COR-L47 (cell line): ENCODE measurements around the gene SMARCA2.
A peak's percentile ranks its signal among the peaks of the same experiment; 100 is the strongest.

Experiments used
- DNase-seq: peaks from one replicate; lab custom pipeline; 2025; lab: John Stamatoyannopoulos, UW

Gene SMARCA2

DNA sequence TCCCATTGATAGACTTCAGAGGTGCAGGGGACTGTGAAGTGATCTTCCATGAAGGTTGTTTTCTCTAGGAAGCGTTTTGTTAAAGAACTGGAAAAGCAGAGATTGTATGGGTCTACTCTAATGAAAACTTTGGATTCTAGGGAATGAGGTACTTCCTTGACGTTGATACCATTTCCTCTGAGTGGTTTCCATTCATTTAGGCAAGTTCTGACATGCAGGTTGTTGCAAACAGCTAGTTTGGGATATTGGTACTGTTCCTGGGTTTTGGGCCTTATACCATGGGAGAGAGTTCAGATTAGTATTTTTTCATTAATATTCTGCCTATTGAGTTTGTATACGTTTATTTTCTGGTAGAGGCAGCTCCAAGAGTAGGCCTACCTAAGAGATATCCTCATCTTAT lies 25.7 kb downstream of the SMARCA2 start:
- DNase-seq, result no peak

GRCh38 chr9:2041736-2042135 lies 26.6 kb downstream of the SMARCA2 start:
- DNase-seq, result no peak

DNA sequence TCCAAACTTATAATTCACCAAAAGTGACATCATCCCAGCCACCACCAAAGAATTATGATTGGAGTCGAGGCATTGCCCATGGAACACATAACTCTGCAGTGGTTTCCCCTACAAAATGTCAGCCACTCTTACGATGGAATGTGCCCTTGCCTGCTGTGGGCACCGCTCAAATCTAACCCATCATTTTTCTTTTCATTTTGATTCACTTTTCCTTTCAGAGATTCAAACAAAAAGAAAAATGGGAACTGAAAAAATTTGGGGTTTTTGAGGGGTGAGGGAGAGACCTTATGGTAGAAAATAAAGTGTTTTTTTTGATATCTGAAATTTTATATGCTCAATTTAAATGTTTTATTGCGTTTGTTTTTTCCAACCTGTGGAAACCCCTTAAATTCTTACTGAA lies 28.1 kb downstream of the SMARCA2 start:
- no peak for DNase-seq

DNA sequence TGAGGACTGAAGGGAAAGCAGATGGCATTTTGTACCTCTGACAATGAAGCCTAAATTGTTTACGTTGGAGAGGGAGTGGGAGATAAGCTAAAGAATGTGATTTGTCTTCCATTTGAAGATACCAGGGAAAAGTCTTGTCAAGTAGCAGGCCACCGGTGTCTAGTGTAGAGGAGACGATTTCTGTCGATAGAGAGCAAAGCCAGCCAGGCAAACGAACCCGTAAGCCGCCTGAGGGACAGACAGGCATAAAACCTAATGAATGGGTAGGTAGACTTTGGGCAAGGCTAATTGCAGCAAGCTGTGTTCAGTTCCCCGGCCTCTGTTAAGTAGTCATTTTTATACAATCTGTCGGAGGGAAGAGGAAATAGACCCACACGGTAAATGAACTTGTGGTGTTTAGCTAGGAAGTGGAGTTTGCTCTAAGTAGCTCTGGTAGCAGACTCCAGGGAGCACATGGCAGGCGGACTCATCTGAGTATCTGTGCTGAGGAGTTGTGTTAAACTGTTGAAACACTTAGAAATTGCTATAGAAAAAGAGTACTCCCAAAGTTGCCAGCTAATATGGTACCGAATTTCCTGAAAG lies 28.8 kb downstream of the SMARCA2 start:
- DNase-seq, result no peak

DNA sequence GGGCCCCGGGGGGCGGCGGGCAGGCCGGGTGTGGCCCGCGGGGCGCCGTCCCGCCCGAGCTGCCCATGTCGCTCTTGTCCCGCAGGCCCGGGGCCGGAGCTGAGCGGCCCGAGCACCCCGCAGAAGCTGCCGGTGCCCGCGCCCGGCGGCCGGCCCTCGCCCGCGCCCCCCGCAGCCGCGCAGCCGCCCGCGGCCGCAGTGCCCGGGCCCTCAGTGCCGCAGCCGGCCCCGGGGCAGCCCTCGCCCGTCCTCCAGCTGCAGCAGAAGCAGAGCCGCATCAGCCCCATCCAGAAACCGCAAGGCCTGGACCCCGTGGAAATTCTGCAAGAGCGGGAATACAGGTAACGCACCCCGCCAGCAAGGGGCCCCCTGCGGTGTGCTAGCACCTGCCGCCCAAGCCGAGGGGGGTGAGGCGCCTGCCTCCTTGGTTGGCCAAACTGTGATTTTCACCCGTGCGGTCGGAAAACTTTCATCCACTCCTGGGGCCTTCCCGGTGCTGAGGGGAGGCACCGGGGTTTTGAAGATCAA lies 32.1 kb downstream of the SMARCA2 start:
- DNase-seq, result no peak

DNA sequence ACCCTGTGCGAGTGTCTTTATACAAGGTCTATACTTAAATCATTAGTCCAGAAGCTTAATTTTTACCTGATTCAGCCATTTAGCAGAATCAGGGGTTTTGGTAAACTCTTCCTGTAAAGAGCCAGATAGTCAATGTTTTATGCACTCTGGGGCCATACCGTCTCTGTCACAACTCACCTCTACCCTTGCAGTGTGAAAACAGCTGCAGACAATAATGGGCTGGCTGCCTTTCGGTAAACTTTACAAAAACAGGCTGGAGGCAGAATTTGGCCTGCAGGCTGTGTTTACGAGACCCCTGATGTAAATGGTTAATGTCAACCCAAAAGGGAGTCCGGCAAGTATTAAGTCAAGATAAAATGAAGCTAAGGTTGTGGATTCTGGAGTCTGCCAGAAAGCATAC lies 32.8 kb downstream of the SMARCA2 start:
- no peak for DNase-seq

DNA sequence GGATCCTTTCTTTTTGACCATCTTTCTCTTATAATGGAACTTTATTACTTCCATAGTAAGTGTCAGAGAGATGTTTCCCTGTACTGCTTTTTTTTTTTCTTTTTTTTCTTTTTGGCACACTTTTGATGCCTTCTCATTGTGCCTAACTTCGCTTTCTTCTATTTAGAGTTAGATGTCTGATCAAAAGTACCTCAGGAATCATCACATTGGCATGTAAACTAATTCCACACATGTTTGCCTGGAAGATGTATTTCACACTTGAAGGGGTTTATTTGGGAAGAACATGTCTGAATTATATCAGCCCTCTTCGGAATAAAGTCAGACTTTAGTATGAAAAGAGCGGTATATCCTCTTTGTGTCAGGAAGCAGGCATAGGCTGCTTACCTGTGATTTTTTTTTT lies 35.1 kb downstream of the SMARCA2 start:
- no peak for DNase-seq

DNA sequence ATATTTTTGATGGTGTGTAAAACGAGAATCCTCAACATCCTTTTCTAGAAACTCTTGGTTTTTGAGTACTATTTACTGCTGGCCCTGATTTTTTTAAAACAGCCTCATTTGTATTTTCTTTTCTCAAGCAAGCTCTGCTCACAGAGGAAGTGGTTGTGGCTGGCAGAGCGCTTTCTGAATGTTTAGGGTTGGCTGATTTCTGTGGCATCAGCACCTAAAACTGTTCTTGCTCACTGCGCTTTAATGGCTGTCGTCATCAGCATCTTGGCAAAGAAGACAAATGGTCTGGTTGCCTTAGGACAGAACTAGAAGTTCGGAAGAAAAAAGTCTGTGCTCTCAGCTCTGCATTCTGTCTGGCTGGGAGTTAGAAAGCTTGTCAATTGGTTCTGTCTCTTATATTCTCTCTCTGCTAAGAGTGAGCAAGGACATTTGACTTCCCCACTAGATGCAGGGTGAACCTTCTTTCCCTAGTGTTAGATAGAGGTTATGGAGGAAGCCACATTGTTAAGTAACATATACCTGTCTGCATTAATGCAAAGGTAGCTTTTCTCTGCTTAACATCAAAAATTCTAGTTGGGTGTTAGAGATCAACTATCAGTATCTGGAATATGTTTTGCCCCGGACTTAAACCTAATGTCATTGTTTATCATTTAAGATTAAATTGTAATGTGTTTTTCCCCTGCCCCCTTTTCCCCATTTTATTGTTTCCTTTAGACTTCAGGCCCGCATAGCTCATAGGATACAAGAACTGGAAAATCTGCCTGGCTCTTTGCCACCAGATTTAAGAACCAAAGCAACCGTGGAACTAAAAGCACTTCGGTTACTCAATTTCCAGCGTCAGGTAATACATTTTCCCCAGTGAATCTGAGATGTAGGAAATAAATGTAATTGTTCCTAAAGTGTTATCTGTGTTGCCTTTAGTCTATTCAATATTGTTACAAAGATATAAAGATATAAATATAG lies 39.0 kb downstream of the SMARCA2 start:
- no peak for DNase-seq

DNA sequence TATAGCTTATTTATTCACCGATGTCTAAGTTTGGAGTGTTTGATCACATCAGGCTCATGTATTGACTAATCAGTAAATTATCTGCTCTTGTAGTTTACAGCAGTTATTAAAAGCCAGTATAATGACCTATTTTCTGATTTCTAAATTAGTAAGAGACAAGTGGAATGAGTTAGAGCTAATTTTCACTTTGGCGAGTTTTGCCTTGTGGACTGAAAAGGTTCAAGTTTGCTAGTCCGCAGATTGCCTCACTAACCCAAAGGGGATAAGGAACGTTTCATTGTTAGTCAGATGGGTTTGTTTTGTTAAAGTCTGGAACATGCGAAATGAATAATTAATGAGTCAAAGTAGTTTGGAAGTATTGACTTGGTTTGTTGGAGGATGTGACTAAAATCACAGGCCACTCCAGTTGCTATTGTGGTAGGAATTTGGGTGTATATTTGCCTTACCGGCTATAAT lies 40.1 kb downstream of the SMARCA2 start:
- DNase-seq, result no peak

GRCh38 chr9:2059274-2059929 lies 44.3 kb downstream of the SMARCA2 start:
- no peak for DNase-seq

DNA sequence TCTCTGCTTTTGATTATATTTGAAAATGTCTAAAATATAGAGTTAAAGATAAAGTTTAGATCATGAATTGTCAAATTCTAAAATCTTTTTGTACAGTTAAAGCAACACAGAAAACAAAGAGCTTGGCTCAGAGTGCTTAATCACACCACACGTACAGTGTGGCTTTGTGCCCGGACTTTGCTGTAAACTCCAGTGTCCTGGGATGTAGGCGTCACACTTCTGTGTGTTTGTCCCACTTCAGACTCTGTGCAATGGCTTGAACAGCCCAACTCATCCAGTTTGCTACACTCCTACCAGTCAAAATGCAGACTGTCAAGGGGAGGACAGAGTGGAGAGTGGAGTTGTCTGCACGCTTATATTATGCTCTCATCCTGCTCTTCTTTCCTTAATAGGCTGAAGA lies 45.3 kb downstream of the SMARCA2 start:
- DNase-seq, result no peak

GRCh38 chr9:2065704-2066103 lies 50.6 kb downstream of the SMARCA2 start:
- DNase-seq, result no peak

- DNase-seq, result peak; percentile 13
Observed at GRCh38 chr9:2066312-2067273, 51.4 kb downstream of the SMARCA2 start.

DNA sequence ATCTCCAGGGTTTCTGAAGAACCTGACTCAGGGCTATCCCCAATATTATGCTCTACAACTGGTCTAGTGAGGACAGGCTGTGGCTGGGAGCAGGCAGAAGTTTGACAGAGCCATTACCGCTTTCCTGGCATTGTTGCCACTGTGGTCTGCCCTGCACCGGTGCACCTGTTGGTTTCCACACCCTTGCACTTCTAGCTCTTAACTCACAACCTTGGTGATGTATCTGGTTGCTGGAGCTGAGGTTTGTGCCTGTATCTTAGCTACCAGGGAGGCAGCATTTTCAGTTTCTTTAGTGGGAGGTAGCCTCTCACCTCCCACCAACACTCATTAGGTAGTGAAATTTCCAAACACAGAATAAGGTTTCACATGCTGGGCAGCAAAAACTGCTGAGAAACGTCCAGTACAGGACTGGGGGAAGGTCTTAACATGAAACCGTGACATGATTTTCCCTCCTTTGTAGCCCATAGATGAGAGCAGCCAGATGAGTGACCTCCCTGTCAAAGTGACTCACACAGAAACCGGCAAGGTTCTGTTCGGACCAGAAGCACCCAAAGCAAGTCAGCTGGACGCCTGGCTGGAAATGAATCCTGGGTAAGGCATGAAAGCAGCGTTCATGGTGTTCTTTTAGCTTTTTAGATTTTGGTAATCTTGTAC lies 57.7 kb downstream of the SMARCA2 start:
- no peak for DNase-seq

GRCh38 chr9:2082772-2083171 lies 67.6 kb downstream of the SMARCA2 start:
- no peak for DNase-seq

GRCh38 chr9:2083479-2083878 lies 68.3 kb downstream of the SMARCA2 start:
- DNase-seq, result no peak

DNA sequence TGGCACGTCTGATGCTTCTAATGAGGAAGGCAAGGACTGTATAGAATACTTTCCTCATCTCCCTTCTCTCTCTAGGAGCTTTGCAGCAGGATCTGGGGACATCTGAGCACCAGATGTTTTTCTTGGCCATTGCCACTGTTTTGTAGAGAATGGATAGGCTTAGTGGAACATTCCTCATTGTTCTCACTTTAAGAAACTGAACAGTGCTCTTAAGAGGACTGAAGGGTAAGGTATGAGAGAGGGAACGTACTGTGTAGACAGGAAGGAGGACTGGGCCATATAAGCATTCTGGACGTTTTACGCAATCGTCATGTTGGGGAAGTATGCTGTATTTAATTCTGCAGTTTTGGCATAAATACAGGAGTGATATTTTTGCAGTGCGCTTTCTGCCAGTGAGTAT lies 70.6 kb downstream of the SMARCA2 start:
- no peak for DNase-seq

- DNase-seq, result no peak
Observed at GRCh38 chr9:2086116-2086515, 71.0 kb downstream of the SMARCA2 start.

DNA sequence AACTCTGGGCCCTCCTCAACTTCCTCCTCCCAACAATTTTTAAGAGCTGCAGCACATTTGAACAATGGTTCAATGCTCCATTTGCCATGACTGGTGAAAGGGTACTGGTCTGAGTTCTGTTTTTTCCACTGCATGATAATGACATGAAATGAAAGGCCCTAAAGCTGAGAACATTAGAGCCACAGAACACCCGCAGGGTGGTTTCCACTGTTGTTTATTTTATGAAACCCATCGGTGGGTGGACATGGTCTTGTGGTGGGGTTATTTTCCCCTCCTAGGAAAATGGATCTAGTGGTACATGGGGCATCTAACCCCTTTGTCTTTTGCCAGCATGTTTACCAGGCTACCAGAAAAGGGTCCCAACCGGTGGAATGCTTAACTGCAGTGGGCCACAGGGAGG lies 71.8 kb downstream of the SMARCA2 start:
- no peak for DNase-seq

- peak; percentile 23 for DNase-seq
Observed at GRCh38 chr9:2087500-2088313, 72.6 kb downstream of the SMARCA2 start.
